Smooth muscle cell (in vitro differentiated cells): ENCODE data around the gene DAPK2. TPM values are rescaled to one million over a fixed set of nuclear protein-coding genes. Genes with fewer than 3 reads are reported as not detected.

Experiments
- DNase-seq: peaks from one replicate; lab custom pipeline; 2025; ENCODE audit not compliant: unreplicated experiment; lab: John Stamatoyannopoulos, UW
- H2AFZ ChIP-seq: fragments of 200-600 bp; sonication (generic); 2 replicates; pipeline ENCODE4 v1.6.0; 2016; ENCODE audit warnings: antibody characterized with exemption, low read depth, mild to moderate bottlenecking
- H3F3A ChIP-seq: fragments of 200-600 bp; sonication (generic); 2 replicates; pipeline ENCODE4 v1.6.0; 2017; ENCODE audit warnings: antibody characterized with exemption, low read depth
- H3K27ac ChIP-seq: fragments of 200-600 bp; sonication (generic); 2 replicates; pipeline ENCODE4 v1.5.1; 2016; ENCODE audit warnings: low read depth, mild to moderate bottlenecking
- H3K27me3 ChIP-seq: fragments of 200-600 bp; sonication (generic); 2 replicates; pipeline ENCODE4 v1.6.1; 2016; ENCODE audit warnings: low read depth, mild to moderate bottlenecking
- H3K36me3 ChIP-seq: fragments of 200-600 bp; sonication (generic); 2 replicates; pipeline ENCODE4 v1.5.1; 2016; ENCODE audit warnings: low read depth
- H3K4me1 ChIP-seq: fragments of 200-600 bp; sonication (generic); 2 replicates; pipeline ENCODE4 v1.5.1; 2016; ENCODE audit warnings: low read depth
- H3K4me2 ChIP-seq: fragments of 200-600 bp; sonication (generic); 2 replicates; pipeline ENCODE4 v1.6.0; 2016; ENCODE audit warnings: mild to moderate bottlenecking
- H3K4me3 ChIP-seq: fragments of 200-600 bp; sonication (generic); 2 replicates; pipeline ENCODE4 v1.5.1; 2016; ENCODE audit warnings: mild to moderate bottlenecking
- H3K79me2 ChIP-seq: fragments of 200-600 bp; sonication (generic); 2 replicates; pipeline ENCODE4 v1.6.0; 2016; ENCODE audit warnings: low read depth, mild to moderate bottlenecking
- H3K9ac ChIP-seq: fragments of 200-600 bp; sonication (generic); 2 replicates; pipeline ENCODE4 v1.6.0; 2016; ENCODE audit warnings: low read depth
- H3K9me3 ChIP-seq: fragments of 200-600 bp; sonication (generic); replicated peaks from 2 replicates; pipeline ENCODE4 v1.5.1; 2016; ENCODE audit warnings: low read depth
- H4K20me1 ChIP-seq: fragments of 200-600 bp; sonication (generic); 2 replicates; pipeline ENCODE4 v1.6.0; 2016; ENCODE audit warnings: low read depth
- CTCF ChIP-seq: fragments of 200-600 bp; sonication (generic); IDR thresholded peaks from 2 replicates; pipeline ENCODE4 v1.5.1; 2017; ENCODE audit warnings: borderline replicate concordance, mild to moderate bottlenecking, antibody characterized with exemption; ENCODE audit not compliant: insufficient read depth, poor library complexity, severe bottlenecking
- WGBS: methylation state at CpG from one replicate; pipeline ENCODE4 v1.1.7; 2016; ENCODE audit warnings: low lambda C conversion rate; 5-methylcytosine and 5-hydroxymethylcytosine counted together
- polyA plus RNA-seq: library from polyadenylated mRNA; unstranded; fragments of >200 nt; fragmentation: Nextera tagmentation; extraction: Ambion mirVana; gene quantifications from 2 replicates; pipeline ENCODE4 v1.2.1, GENCODE V29; 2016
- total RNA-seq: library from RNA; depleted of rRNA; stranded (reverse); fragments of >200 nt; gene quantifications from 2 replicates; pipeline ENCODE4 v1.2.3, GENCODE V29; 2014

The DAPK2 gene
- total and polyA plus RNA-seq, 2 experiments from 2014 or later: not detected

GRCh38 chr15:63973212-63974009 is 72.9 kb downstream of the DAPK2 start:
- no peak for TF ChIP-seq CTCF
- Histone ChIP-seq H3K4me2 (no peak overlapping the region), H3K36me3 (no peaks in the 10 kb centered on the region), H3K4me3 (no peak overlapping the region), H3K79me2 (no peaks in the 10 kb centered on the region), H3K27ac (no peak overlapping the region), H3F3A (no peaks in the 10 kb centered on the region), H3K27me3 (no peaks in the 10 kb centered on the region), H3K9ac (no peak overlapping the region), H3K4me1 (peaks cover 26% of the 10 kb centered on the region), H4K20me1 (no peaks in the 10 kb centered on the region), H3K9me3 (no peaks in the 10 kb centered on the region), H2AFZ (no peak overlapping the region)
- DNase-seq: no peak
- 38% methylated on average over 2 of the region's 2 CpGs for WGBS

- DNase-seq: no peak
- Histone ChIP-seq H3K27ac (no peak overlapping the region), H3K4me3 (no peak overlapping the region), H3K4me1 (peaks cover 21% of the 10 kb centered on the region), H3K9ac (no peak overlapping the region), H4K20me1 (no peaks in the 10 kb centered on the region), H3K79me2 (no peaks in the 10 kb centered on the region), H3K4me2 (no peak overlapping the region), H3K27me3 (no peaks in the 10 kb centered on the region), H3K9me3 (no peaks in the 10 kb centered on the region), H3K36me3 (no peaks in the 10 kb centered on the region), H2AFZ (no peak overlapping the region), H3F3A (no peaks in the 10 kb centered on the region)
- no peak for TF ChIP-seq CTCF
- WGBS: 80% methylated on average over 1 of the region's 1 CpG
Observed at GRCh38 chr15:63972801-63973200, 73.5 kb downstream of the DAPK2 start.

GRCh38 chr15:63971904-63972303 is 74.4 kb downstream of the DAPK2 start:
- Histone ChIP-seq H3K27me3 (no peaks in the 10 kb centered on the region), H3K9me3 (no peaks in the 10 kb centered on the region), H4K20me1 (no peaks in the 10 kb centered on the region), H3K4me3 (no peak overlapping the region), H3K9ac (no peak overlapping the region), H3K79me2 (no peaks in the 10 kb centered on the region), H3K36me3 (no peaks in the 10 kb centered on the region), H3F3A (no peaks in the 10 kb centered on the region), H3K4me2 (no peak overlapping the region), H3K27ac (no peak overlapping the region), H3K4me1 (peaks cover 21% of the 10 kb centered on the region), H2AFZ (no peak overlapping the region)
- 100% methylated on average over 1 of the region's 1 CpG for WGBS
- DNase-seq: no peak
- TF ChIP-seq CTCF: no peak

- Histone ChIP-seq H3K27me3 (no peaks in the 10 kb centered on the region), H3K27ac (no peak overlapping the region), H3K36me3 (no peaks in the 10 kb centered on the region), H3K4me3 (no peak overlapping the region), H3F3A (no peaks in the 10 kb centered on the region), H3K79me2 (no peaks in the 10 kb centered on the region), H4K20me1 (no peaks in the 10 kb centered on the region), H3K9ac (no peak overlapping the region), H3K4me1 (peaks cover 21% of the 10 kb centered on the region), H3K4me2 (no peak overlapping the region), H2AFZ (no peak overlapping the region), H3K9me3 (no peaks in the 10 kb centered on the region)
- no peak for DNase-seq
- no peak for TF ChIP-seq CTCF
- 64% methylated on average over 2 of the region's 2 CpGs for WGBS
Observed at GRCh38 chr15:63971427-63971805, 74.9 kb downstream of the DAPK2 start.
